H7 (cell line): ENCODE results near the gene FOXK2. TPM values are rescaled to one million over a fixed set of nuclear protein-coding genes. Genes with fewer than 3 reads are reported as not detected.

Source experiments
- DNase-seq: peaks from one replicate; pipeline ENCODE4 v3.0.0; 2012
- H3K27me3 ChIP-seq: 2 replicates; pipeline ENCODE4 v1.6.0; 2011; ENCODE audit warnings: mild to moderate bottlenecking, low read length; ENCODE audit not compliant: control insufficient read depth, insufficient read depth
- H3K36me3 ChIP-seq: replicated peaks from 2 replicates; pipeline ENCODE4 v1.5.1; 2011; ENCODE audit warnings: low read length; ENCODE audit not compliant: control insufficient read depth, insufficient read depth
- H3K4me3 ChIP-seq: 2 replicates; pipeline ENCODE4 v1.5.1; 2011; ENCODE audit warnings: low read depth, mild to moderate bottlenecking, control low read depth, low read length, moderate library complexity; ENCODE audit not compliant: insufficient read depth
- total RNA-seq: library from RNA; depleted of rRNA; stranded (reverse); fragments of >200 nt; shearing (Covaris generic); gene quantifications from 2 replicates; pipeline ENCODE4 v1.2.3, GENCODE V29; 2014; rRNA removed

Gene FOXK2
- 54.1 and 67.4 TPM in 2 replicates for total RNA-seq

DNA sequence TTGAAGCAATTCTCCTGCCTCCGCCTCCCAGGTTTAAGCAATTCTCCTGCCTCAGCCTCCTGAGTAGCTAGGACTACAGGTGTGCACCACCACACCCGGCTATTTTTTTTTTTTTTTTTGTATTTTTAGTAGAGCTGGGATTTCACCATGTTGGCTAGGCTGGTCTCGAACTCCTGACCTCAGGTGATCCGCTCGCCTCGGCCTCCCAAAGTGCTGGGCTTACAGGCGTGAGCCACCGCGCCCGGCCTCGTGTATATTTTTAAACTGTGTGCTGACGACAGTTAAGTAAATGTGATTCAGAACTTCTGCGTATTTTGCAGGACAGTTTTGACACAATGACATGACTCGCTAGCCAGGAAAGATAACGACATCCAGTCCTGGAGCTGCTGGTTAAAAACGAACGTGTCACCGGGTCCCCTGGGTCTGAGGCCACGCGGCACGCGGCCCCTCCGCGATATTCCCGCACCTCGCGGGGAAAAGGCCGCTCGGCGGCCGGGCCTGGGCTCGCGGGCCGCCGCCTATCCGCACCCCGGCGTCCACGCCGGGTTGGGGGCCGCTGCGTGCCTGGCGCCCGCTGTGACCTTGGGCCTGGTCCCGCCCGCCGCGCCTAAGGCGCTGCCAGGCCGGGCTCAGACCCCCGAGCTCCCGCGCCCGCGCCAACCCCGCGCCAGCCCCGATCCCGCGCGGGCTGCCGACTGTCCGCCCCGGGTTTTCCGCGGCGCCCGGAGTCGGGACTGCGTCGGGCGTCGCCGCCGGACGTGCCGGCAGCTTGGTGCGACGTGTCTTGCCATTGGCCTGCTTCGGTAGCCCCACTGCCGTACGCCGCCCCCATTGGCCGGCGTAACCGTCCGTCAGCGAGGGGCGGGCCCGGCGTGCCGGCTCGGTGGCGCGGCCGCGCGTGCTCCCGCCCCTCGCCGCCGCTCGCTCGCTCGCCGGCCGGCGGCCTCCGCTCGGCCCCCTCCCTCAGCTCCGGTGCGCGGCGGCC lies at the start of gene FOXK2:
FOXK2 (plus strand) TSS at position 907 of the 985 bp plus-strand sequence. CDS start 157 bp downstream, outside the sequence.
- Histone ChIP-seq H3K4me3 (peak within 1 kb of the TSS; percentile 71), H3K36me3 (no peaks in the 10 kb centered on the region), H3K27me3 (no peaks in the 10 kb centered on the region)
- peak; percentile 100 for DNase-seq

DNA sequence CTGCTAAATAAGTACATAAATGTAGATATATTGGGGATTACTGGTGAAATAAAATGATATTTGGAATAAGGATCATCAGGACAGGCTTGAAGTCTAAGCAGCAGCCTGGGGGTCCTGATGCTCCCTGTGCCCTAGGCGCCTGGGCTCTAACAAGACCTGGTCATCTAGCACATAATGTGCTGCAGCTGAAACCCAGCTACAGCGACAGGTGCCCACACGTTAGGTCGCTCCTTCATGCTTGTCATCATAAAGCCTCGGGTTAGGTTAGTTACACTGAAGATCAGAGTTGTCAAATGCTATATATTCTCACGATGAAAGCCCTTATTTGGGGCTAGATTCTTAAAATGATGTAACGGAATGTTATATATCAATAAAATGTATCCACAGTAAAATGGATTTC lies 49.5 kb upstream of the FOXK2 start:
- Histone ChIP-seq H3K27me3 (no peaks in the 10 kb centered on the region), H3K36me3 (peaks cover 9% of the 10 kb centered on the region), H3K4me3 (no peak overlapping the region)
- no peak for DNase-seq

DNA sequence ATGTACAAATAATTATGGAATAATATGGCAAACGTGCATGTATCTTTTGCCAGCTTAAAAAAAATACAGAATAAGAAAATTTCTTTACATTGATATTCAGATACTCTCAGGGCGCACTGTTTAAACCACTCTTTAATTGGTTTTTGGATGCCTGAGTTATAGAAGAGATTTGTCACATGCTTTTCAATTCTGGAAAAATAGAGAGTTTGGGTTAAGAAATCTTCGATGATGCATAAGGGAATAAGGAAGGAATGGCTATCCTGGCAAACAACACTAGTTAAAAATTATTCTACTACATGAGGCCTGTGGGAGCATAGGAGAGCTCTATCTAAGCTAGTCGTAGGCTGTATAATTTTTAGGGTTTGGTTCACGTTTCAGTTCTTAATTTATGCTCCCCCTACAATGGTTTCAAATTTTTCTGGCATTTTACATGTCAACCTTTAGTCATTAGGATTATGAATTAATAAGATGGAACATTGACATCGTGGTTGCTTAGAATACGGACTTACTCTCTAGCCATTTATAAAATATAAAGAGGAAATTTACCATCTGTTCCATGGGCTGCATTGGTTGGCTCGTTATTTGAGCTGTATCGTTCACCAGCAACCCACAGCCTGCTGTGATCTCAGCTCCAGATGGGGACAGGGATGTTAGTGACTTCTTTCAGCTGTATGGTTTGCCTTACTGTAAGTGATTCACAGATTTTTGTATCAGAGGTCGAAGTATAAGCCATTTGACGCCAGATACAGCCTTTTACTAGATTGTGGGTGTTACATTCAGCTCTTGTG lies 45.1 kb upstream of the FOXK2 start:
- H3K36me3 ChIP-seq: peaks cover 5% of the 10 kb centered on the region
- no peak for DNase-seq
- no peaks in the 10 kb centered on the region for H3K27me3 ChIP-seq
- no peak overlapping the region for H3K4me3 ChIP-seq

DNA sequence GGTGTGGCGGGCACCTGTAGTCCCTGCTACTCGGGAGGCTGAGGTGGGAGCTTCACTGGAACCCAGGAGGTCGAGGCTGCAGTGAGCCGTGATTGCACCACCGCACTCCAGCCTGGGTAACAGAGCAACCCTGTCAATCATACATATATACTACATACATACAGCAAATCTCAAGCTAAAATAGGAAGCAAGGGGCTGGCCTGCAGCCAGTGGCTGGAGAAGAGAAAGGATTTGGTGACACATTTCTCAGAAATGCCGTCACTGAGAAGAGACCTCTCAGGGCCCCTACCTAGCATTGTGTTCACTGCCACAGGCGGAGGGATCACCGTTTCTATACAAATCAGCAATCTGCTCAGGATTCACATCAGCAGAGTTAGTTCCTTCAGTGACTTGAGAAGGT lies 44.1 kb upstream of the FOXK2 start:
- H3K27me3 ChIP-seq: no peaks in the 10 kb centered on the region
- peaks cover 9% of the 10 kb centered on the region for H3K36me3 ChIP-seq
- H3K4me3 ChIP-seq: no peak overlapping the region
- DNase-seq: no peak

DNA sequence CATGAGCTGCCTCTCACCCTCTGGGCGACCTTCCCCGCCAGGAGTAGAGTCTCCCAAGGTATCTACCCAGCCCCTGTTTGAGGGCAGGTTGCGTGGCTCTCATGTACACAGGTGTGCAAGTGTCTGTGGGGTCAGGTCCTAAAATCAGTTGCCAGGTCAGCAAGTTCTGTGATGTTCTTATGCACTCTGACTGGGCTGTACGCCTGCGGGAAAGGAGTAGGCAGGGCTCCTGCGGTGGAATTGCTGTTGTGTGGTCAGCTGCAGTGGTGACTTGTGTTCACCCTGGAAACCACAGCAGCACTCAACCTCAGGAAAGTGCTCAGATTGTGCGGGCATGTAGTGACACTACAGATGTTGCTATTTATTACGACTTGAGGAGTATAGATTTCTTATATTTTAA lies 41.6 kb upstream of the FOXK2 start:
- Histone ChIP-seq H3K4me3 (no peak overlapping the region), H3K27me3 (no peaks in the 10 kb centered on the region), H3K36me3 (peaks cover 7% of the 10 kb centered on the region)
- no peak for DNase-seq

DNA sequence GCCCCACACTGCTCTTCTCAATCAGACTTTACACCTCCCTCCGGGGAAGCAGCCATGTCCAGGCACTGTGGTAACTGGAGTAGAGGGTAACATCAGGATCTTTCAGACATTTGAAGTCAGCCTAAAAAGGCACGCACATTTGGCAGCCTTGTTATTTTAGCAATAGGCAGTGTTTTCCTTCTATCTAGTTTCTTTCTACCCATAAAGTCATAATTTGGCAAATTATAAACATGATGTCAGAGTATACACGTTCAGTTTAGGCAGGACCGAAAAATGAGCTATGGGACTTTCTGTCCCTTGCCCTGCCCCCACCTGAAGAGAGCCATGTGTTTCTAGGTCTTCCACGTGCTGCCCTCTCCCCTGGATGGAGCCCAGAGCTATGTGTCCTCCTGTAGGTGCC lies 39.9 kb upstream of the FOXK2 start:
- Histone ChIP-seq H3K4me3 (no peak overlapping the region), H3K36me3 (peaks cover 12% of the 10 kb centered on the region), H3K27me3 (no peaks in the 10 kb centered on the region)
- DNase-seq: no peak

DNA sequence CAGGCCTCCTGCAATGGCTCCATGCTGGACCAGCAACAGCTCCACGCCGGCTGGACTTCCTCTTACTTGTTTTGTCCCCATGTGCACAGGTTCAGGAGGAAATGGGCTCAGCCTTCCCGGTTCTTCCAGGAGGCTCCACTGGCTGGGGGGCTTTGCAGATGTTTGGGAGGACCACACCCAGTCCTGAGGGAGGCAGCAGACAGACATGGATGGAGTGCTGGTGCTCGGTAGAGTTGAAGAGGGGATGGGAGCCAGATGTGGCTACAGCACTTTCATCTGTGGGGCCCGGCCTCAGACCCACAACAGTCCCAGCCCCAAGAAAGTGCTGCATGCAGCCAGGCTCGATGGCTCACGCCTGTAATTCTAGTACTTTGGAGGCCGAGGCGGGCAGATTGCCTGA lies 39.2 kb upstream of the FOXK2 start:
- Histone ChIP-seq H3K27me3 (no peaks in the 10 kb centered on the region), H3K4me3 (no peak overlapping the region), H3K36me3 (peaks cover 15% of the 10 kb centered on the region)
- no peak for DNase-seq

DNA sequence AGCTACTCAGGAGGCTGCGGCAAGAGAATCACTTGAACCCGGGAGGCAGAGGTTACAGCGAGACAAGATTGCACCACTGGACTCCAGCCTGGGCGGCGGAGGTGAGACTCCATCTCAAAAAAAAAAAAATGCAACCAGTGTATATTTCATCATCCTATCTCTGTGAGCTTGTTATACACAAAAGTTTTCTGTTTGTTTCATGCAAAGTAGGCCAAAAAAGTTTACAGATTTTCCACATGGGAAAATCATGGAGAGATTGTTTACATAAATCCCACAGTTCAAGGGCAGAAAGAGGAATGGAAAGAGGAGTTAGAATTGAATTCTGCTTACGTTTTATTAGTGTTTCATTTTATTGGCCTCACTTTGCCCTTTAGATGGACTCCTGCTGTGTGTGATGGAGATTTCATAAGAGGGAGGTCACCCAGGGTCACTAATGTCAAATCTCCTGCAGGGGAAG lies 36.3 kb upstream of the FOXK2 start:
- no peak overlapping the region for H3K4me3 ChIP-seq
- H3K36me3 ChIP-seq: peaks cover 22% of the 10 kb centered on the region

DNA sequence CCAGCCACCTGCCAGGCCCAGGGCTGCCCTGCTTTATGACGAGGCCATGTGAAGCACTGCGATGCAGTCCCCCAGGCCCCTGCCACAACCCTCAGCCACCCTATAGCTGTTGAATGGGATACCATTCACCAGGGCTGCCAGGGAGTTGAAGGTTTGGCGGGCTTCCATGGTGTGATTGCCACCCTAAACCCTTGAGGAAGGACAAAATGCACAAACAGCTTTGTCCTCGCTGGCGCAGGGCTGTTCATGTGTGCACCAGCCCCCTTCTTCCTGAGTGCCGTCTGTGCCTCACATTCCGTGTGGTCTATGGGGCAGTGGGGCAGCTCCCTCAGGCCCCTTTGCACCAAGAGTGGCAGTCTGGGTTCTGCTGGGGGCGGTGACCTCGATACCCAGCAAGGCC lies 35.7 kb upstream of the FOXK2 start:
- DNase-seq: no peak
- peaks cover 22% of the 10 kb centered on the region for H3K36me3 ChIP-seq
- H3K27me3 ChIP-seq: no peaks in the 10 kb centered on the region
- H3K4me3 ChIP-seq: no peak overlapping the region

More for the DNA sequence above, 36.3 kb upstream of the FOXK2 start:
- H3K27me3 ChIP-seq: no peaks in the 10 kb centered on the region
- DNase-seq: no peak

DNA sequence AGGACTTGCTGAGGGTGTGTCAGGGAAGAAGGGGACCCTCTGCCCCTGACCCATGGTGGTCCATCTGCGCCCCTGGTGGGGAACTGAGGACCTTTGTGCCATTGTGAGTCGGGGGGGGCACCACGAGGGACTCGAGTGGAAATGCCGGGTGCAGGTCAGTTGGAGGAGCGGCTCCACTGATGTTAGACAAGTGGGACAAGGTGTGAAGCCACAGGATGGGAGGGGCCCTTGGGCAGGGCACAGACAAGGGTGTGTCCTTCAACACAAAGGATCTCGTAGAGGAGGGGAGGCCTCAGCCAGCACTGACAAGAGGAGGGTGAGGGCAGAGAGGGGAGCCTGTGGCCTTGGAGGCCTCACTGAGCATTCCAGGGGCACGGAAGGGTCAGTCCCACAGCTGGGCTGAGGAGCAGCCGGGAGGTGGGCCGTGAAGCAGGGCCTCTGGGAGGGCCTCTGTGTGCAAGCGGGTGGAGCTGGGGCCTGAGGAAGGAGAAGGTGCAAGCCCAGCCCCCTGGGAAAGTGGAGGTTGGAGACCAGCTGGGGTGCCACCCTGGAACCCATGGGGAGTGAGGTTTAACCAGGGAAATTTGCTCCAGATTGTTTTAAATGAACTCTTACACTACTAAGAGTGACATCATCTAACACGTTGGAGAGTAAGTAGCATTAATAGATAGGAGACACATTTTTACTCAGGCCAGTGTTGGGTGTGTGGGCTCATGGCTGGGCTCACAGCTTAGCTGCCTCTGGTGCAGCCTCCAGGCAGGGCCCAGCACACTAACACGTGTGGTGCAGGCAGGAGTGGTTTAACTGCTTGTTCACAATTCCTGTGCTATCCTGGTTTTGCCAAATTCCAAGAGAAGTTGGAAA lies 33.1 kb upstream of the FOXK2 start:
- H3K27me3 ChIP-seq: no peaks in the 10 kb centered on the region
- no peak for DNase-seq
- H3K4me3 ChIP-seq: no peak overlapping the region
- peaks cover 17% of the 10 kb centered on the region for H3K36me3 ChIP-seq

DNA sequence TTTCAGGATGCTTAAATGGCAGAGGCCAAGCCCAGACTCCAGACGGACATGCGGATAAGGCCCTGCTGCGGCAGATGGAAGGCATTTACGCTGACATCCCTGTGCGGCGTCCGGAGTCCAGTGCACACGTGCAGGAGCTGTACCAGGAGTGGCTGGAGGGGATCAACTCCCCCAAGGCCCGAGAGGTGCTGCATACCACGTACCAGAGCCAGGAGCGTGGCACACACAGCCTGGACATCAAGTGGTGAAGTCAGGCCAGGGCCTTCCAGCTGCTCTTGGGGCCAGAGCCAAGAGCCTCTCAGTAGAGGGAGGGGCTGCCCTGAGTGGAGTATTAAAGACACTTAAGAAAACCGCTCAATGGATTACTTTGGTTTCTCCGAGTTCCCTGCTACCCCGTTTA lies 31.6 kb upstream of the FOXK2 start:
- peak; percentile 24 for DNase-seq
- Histone ChIP-seq H3K4me3 (no peak overlapping the region), H3K36me3 (peaks cover 17% of the 10 kb centered on the region), H3K27me3 (no peaks in the 10 kb centered on the region)

DNA sequence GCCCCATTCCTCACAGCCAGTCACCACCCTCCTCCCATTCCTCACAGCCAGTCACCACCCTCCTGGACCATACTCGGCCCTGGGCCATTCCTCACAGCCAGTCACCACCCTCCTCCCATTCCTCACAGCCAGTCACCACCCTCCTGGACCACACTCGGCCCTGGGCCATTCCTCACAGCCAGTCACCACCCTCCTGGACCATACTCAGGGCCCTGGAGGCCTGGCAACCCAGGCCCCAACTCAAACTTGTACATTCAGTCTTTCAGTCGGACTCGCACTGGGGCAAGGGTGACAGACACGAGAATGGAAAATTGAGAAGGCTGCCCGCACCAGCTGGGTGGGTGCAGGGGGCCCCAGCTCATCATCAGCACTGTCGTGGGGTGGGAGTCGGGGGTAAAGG lies 30.4 kb upstream of the FOXK2 start:
- no peak for DNase-seq
- Histone ChIP-seq H3K27me3 (no peaks in the 10 kb centered on the region), H3K36me3 (peaks cover 14% of the 10 kb centered on the region), H3K4me3 (no peak overlapping the region)

DNA sequence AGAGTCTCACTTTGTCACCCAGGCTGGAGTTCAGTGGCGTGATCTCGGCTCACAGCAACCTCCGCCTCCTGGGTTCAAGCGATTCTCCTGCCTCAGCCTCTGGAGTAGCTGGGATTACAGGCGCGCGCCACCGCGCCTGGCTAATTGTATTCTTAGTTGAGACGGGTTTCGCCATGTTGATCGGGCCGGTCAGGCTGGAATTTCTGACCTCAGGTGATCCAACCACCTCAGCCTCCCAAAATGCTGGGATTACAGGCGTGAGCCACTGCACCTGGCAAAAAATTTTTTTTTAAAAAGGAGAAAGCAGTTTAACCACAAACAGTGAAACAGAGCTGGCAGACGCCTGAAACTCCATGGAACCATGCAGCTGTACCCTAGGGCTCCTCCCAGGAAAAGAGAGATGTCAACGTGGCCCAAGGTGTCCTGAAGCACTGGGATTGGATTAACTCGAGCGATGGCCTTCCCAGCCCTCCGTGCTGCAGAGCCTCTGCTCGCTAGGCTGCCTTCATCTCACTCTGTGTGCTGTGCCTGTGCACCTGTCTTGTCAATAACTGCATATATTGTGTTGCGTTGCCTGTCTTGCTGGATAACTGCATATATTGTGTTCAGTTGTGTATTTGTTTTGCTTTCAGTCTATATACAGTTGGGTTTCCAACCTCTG lies 29.6 kb upstream of the FOXK2 start:
- Histone ChIP-seq H3K36me3 (peaks cover 10% of the 10 kb centered on the region), H3K4me3 (no peak overlapping the region), H3K27me3 (no peaks in the 10 kb centered on the region)
- DNase-seq: peak; percentile 50
